Stimulated activated CD4-positive, alpha-beta T cell treated with anti-CD3 and anti-CD28 coated beads, Interleukin-12 subunit alpha, Interleukin-12 subunit beta, amount 100 ng/mL, for 48 hours (primary cell): Measurements from ENCODE around the gene PRDM4.
"Not testable (repeated sequence)": the region's sequence is repeated elsewhere in the genome, so short reads cannot be mapped to it uniquely, and the experiment has no call there.

ENCODE experiments used
- DNase-seq, 3 donors: peaks; one replicate each; pipeline ENCODE4 v3.0.0-alpha.2; 2020; ENCODE audit warnings: low read depth in 2 of 3, low spot score in 1 of 3

PRDM4 gene

GRCh38 chr12:107774349-107775029, 13.6 kb upstream of the PRDM4 start, which contains the start of gene ASCL4:
TSS of gene ASCL4 (plus strand) at chr12:107774704. CDS start at chr12:107775219, 515 bp downstream.
- no peak for DNase-seq

DNA sequence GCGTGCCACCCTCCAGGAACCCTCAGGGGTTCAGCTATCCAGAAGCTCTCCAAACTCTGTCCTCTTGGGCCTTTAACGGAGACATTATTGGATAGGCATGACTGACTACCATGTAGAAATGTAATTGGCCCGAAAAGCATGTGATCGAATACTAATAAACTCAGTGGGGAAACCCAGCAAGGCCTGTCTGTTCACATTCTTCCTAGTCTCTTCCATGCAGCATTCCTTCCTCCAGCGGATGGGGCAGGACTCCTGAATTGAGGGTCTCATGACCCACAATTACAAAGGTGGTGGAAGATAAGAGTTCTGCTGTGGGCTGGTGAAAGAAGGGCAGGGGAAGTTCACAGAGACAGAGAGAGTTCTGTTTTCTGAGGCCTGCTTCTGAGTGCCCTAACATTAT, 6.5 kb upstream of the PRDM4 start:
- no peak for DNase-seq

DNA sequence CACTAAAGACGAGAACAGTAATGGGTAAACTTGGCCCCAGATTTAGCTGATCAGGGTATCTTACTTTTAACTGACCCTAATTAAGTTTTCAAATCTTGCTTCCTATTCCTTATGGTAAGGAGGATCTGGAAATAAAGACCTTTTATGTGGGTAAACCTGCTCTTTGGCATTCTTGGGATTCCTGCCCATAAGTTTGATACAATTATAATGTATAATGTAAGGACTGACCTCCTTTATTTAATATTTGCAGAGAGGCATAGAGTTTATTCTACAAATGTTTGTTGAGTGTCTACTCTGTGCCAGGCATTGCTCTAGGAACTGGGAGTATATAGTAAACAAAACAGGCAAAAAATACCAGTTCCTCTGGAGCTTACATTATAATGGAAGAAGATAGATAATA, 4.4 kb upstream of the PRDM4 start:
- DNase-seq: no peak

DNA sequence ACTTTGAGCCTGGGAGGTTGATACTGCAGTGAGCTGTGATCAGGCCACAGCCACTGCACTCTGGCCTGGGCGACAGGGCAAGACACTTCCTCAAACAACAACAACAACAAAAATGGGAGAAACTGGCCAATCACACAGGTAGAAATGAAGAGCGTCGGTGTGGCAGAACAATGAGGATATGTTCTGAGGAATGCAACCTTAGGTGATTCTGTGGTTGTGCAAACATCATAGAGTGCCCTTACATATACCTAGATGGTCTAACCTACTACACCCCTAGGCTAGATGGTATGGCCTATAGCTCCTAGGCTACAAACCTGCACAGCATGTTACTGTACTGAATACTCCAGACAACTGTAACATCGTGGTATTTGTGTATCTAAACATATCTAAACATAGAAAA, 3.7 kb upstream of the PRDM4 start:
- no peak for DNase-seq

GRCh38 chr12:107762874-107763273, 1.9 kb upstream of the PRDM4 start:
- DNase-seq: no peak

DNA sequence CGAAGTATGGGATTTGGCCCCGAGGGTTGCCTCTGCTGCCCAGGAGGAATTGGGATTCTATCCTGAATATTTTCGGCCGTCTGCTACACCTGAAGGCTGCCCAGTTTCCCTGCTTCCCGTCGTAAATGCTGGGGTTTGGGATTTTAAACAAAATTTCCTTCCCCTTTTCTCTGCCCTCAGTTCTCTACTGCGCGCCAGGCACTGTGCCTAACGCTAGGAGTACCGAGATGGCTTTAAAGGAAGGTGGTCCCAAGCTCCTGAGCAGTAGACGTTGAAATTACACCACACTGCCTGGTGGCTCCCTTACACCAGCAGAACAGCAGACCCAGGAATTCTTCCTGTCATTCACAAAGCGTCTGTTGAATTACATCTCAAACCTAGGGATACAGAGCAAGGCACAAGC, 566 bp upstream of the PRDM4 start:
- DNase-seq: peak in 1 of 3 donors; percentile 12

GRCh38 chr12:107760207-107760808, 629 bp downstream of the PRDM4 start:
- peak in 2 of 3 donors; percentile 16 to 30 for DNase-seq

DNA sequence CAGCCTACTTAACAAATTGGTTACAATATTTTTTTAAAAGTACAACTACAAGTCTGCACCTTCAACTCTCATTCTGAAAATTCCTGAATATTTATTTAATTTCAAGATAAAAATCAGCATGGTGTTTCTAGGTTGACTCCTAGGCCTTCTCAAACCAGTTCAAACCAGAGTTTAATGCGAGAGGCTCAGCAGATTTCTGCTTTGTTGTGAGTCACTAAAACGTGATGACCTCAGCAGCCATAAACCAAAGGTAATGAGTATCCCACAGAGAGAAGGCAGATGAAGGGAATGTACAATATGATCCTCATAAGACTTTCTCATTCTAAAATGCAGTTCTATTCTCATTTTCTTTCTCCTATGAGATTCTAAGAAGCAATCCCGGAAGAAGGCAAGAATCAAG, 1.5 kb downstream of the PRDM4 start:
- DNase-seq: peak in 1 of 3 donors; percentile 35

DNA sequence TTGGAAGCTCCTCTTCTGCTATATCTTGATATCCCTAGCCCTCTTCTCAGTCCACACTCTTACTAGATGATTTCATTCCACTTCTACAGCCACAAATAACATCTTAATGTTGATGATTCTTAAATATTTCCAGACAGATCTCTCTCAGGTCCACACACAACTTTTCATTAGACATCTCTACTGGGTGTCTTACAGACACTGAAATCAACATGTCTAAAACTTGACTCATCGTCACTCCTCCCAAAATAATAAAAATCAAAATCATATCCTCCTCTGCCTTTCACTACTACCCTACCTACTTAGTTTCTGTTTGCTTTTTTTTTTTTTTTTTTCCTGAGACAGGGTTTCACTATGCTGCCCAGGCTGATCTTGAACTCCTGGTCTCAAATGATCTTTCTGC, 11.9 kb downstream of the PRDM4 start:
- DNase-seq: no peak

DNA sequence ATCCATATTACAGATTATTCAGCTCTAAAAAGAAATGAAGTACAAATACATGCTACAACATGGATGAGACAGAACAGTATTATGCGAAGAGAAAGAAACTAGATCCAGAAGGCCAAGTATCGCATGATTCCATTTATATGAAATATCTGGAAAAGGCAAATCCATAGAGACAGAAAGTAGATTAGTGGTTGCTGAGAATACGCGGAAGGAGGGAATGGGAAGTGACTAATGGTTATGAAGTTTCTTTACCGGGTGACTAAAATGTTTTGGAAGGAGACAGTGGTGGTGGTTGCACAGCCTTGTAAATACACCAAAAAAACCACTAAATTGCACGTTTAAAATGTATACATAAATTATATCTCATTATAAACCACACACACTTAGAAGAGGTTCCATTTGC, 12.5 kb downstream of the PRDM4 start:
- DNase-seq: no peak

DNA sequence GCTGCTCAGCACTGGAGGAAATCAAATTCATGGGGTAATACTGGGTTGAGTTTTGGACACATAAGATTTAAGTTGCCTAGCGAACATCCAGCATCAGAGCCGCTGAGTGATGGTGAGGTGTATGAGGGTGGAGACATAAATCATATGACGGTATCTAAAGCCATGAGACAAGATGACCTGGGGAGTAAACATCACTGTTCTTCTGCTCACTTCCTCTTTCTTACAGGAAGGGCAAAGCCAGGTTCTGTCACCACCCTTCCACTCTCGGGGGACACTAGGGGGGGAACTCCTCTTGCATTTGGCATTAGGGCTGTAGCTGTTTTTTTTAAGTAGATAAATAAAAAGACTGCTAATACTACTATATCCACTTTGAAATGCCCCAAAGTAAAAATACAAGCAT, 24.0 kb downstream of the PRDM4 start:
- DNase-seq: no peak

DNA sequence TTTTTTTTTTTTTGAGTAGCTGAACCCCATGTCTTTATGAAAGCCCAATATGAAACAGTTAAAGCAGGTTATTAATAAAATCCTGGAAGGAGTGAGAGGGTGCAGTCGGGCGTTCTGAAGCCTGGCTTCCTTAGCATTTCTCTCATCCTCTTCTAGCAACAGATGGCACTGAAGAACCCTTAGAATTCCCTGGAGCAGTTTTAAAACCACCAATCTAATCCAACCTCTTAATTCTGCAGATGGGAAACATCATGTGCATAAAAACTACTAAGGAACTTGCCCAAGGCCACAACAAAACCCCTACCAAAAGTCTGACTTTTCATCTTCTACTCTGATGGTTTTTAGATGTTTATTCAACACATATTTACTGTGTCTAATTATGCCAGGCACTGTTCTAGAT, 25.2 kb downstream of the PRDM4 start:
- no peak for DNase-seq

DNA sequence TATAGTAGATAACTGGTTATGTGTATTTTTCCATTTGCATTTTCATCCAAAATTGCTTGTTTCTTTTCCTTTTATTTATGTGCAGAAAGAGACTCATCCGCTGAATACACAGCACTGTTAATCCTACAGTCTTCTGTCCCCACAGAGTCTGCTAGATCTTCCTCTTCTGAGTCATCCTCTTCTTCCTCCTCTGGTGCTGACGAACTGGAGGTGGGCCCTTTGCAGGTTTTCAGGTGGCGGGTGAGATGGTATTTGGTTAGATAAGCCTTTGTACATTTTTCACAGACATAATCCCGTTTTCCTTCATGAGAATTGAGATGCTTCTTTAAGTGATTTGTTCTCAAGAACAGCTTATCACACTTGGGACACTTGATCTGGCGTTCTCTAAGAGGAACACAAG, 26.8 kb downstream of the PRDM4 start:
- no peak for DNase-seq

DNA sequence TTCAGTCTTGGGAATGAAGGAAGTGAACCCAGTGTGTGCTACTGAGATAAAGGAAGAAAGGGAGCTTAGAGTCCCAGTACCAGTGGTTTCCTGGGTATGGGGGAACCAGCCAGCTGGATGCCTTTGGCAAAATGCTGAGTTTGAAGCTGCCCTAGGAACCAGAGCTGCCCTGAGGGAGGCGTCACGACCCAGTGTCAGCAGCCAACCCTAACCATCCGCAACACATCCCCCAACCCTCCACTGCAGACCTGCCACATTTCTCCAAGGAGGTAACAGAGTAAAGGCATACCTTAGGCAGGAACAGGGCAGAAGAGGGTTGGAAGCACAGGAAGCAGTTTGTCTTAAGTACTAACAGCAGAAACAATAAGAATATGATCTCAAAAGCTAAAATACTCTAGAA, 28.6 kb downstream of the PRDM4 start:
- no peak for DNase-seq

GRCh38 chr12:107731366-107731765, 29.6 kb downstream of the PRDM4 start:
- DNase-seq: no peak

- DNase-seq: no peak
Observed at GRCh38 chr12:107730618-107731341, 30.2 kb downstream of the PRDM4 start.

DNA sequence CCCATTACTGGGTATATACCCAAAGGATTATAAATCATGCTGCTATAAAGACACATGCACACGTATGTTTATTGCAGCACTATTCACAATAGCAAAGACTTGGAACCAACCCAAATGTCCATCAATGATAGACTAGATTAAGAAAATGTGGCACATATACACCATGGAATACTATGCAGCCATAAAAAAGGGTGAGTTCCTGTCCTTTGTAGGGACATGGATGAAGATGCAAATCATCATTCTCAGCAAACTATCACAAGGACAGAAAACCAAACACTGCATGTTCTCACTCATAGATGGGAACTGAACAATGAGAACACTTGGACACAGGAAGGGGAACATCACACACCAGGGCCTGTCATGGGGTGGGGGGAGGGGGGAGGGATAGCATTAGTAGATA, 33.2 kb downstream of the PRDM4 start:
- not testable (repeated sequence) for DNase-seq

- DNase-seq: not testable (repeated sequence)
Observed at GRCh38 chr12:107727327-107727726, 33.6 kb downstream of the PRDM4 start.

DNA sequence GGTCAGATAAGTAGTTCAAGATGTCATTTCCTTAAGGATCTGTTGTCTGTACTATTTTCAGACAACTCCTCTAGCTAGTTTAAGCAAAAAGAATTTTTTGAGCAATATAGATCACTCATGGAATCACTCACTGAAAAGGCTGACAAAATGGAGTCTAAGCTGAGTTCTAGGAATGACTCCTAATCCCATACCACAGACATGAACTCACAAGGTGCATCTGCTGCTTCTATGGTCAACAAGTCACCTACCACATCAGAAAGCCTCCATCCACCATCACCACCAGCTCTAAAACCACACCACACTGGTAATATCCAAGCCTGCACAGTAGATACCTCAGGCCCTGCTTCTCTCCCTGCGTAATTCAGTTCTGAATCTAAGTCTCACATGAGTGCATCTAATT, 42.3 kb downstream of the PRDM4 start:
- DNase-seq: no peak

DNA sequence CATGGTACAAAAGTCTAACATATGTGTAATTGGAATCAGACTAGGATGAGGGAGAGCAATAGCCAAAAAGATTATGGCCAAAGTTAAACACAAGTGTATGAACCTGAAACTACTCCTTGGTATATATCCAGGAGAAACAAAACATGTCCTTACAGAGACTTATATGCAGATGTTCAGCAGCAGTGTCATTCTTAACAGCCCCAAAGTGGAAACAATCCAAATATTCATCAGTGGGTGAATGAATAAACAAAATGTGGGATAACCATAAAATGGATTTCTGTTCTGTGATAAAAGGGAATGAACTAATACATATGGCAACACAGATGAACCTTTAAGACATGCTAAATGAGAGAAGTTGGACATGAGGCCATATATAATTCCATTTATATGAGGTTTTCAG, 45.2 kb downstream of the PRDM4 start:
- DNase-seq: no peak

DNA sequence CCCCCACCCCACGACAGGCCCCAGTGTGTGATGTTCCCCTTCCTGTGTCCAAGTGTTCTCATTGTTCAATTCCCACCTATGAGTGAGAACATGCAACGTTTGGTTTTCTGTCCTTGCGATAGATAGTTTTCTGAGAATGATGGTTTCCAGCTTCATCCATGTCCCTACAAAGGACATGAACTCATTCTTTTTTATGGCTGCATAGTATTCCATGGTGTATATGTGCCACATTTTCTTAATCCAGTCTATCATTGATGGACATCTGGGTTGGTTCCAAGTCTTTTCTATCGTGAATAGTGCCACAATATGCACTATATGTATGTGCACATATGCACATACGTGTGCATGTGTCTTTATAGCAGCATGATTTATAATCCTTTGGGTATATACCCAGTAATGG, 55.4 kb downstream of the PRDM4 start:
- not testable (repeated sequence) for DNase-seq

DNA sequence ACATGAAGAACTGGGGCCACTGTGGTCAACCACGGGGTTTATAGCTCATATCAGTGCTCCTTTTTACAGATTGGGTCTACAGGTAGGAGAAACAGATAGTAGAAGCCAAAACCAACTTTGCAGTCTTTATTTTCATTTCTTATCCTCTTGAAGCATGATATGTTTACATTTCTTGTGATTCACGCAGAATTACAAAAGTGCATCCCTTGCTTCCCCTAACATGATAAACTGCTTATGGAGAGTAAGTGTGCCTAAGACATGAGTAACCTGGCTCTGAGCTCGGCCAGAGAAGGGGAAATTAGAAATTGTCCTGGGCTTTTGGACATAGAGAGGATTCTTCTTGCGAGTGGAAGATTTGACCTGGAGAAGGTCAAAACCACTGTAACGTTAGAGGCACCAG, 56.9 kb downstream of the PRDM4 start:
- no peak for DNase-seq
